Astrocyte (in vitro differentiated cells and primary cell): ENCODE results near the gene MLN.

Experiments used
- CTCF ChIP-seq: IDR thresholded peaks from 2 replicates; pipeline ENCODE4 v1.5.1; 2011; ENCODE audit warnings: low read depth, mild to moderate bottlenecking, inconsistent platforms, low read length, moderate library complexity; ENCODE audit not compliant: insufficient read depth
- EZH2 ChIP-seq: IDR thresholded peaks from 2 replicates; pipeline ENCODE4 v1.6.1; 2012; ENCODE audit warnings: mild to moderate bottlenecking, low read length, inconsistent platforms; ENCODE audit not compliant: insufficient read depth

GRCh38 chr6:33801611-33802010 is 2.2 kb downstream of the MLN start:
- TF ChIP-seq CTCF (no peak), EZH2 (no peak)
